HepG2 (cell line): ENCODE results near the gene GRB7. TPM values are rescaled to one million over a fixed set of nuclear protein-coding genes. Genes with fewer than 3 reads are reported as not detected.

ENCODE experiments used
- BHLHE40 ChIP-seq: IDR thresholded peaks from 2 replicates; pipeline ENCODE4 v1.6.1; 2011; ENCODE audit warnings: low read length, improper control_type of control experiment
- HCFC1 ChIP-seq: fragments of 150-350 bp; IDR thresholded peaks from 2 replicates; pipeline ENCODE4 v1.6.1; 2014; ENCODE audit warnings: low read depth, low read length
- RBAK ChIP-seq: sonication (generic); formaldehyde crosslinking; IDR thresholded peaks from 2 replicates; pipeline ENCODE4 v1.5.1; 2020; ENCODE audit warnings: mild to moderate bottlenecking, missing genetic modification reagents
- RXRA ChIP-seq: sonication (generic); formaldehyde crosslinking; IDR thresholded peaks from 2 replicates; pipeline ENCODE4 v1.5.1; 2020; ENCODE audit warnings: missing genetic modification reagents
- SMAD1 ChIP-seq: sonication (generic); formaldehyde crosslinking; IDR thresholded peaks from 2 replicates; pipeline ENCODE4 v1.4.0; 2020; ENCODE audit warnings: missing genetic modification reagents, low read depth, mild to moderate bottlenecking, borderline replicate concordance
- SMC3 ChIP-seq: IDR thresholded peaks from 2 replicates; pipeline ENCODE4 v1.6.1; 2011; ENCODE audit warnings: low read length, improper control_type of control experiment
- SOX13 ChIP-seq, 3 experiments: fragments of 450-650 bp in 1 of 3; sonication (generic) in 1 of 3; formaldehyde crosslinking in 1 of 3; IDR thresholded peaks in 2 of 3; conservative IDR thresholded peaks in 1 of 3; 2 replicates each; pipeline versions ENCODE4 v1.5.0 to v1.6.1; 2016 to 2020; ENCODE audit warnings: antibody characterized with exemption in 1 of 3, mild to moderate bottlenecking in 1 of 3, missing compliant biosample characterization in 1 of 3, missing genetic modification reagents in 1 of 3, moderate library complexity in 1 of 3
- THAP9 ChIP-seq: sonication (generic); formaldehyde crosslinking; IDR thresholded peaks from 2 replicates; pipeline ENCODE4; 2020; ENCODE audit warnings: missing genetic modification reagents, mild to moderate bottlenecking, borderline replicate concordance
- ZBTB1 ChIP-seq: sonication (generic); formaldehyde crosslinking; IDR thresholded peaks from 2 replicates; pipeline ENCODE4 v1.4.0; 2020; ENCODE audit warnings: missing genetic modification reagents, borderline replicate concordance
- ZBTB39 ChIP-seq: sonication (generic); formaldehyde crosslinking; IDR thresholded peaks from 2 replicates; pipeline ENCODE4 v1.5.0; 2020; ENCODE audit warnings: missing genetic modification reagents
- ZFAT ChIP-seq: sonication (generic); formaldehyde crosslinking; conservative IDR thresholded peaks from 2 replicates; pipeline ENCODE4 v1.8.1; 2023; ENCODE audit warnings: missing genetic modification reagents, inconsistent platforms
- ZFP91 ChIP-seq: sonication (generic); formaldehyde crosslinking; IDR thresholded peaks from 2 replicates; pipeline ENCODE4 v1.9.0; 2022; ENCODE audit warnings: missing genetic modification reagents, mild to moderate bottlenecking, borderline replicate concordance
- ZIK1 ChIP-seq: sonication (generic); formaldehyde crosslinking; IDR thresholded peaks from 2 replicates; pipeline ENCODE4 v1.5.0; 2020; ENCODE audit warnings: mild to moderate bottlenecking, low read depth, missing genetic modification reagents, borderline replicate concordance
- ZNF121 ChIP-seq: sonication (generic); formaldehyde crosslinking; IDR thresholded peaks from 2 replicates; pipeline ENCODE4 v1.5.0; 2020; ENCODE audit warnings: mild to moderate bottlenecking, missing genetic modification reagents
- ZNF263 ChIP-seq: sonication (generic); formaldehyde crosslinking; IDR thresholded peaks from 2 replicates; pipeline ENCODE4 v1.4.0; 2020; ENCODE audit warnings: missing genetic modification reagents
- ZNF484 ChIP-seq: sonication (generic); formaldehyde crosslinking; IDR thresholded peaks from 2 replicates; pipeline ENCODE4 v1.5.1; 2020; ENCODE audit warnings: mild to moderate bottlenecking, low read depth, missing genetic modification reagents, borderline replicate concordance
- ZNF629 ChIP-seq: sonication (generic); formaldehyde crosslinking; conservative IDR thresholded peaks from 2 replicates; pipeline ENCODE4 v1.5.0; 2020; ENCODE audit warnings: missing genetic modification reagents
- ZNF746 ChIP-seq: sonication (generic); formaldehyde crosslinking; IDR thresholded peaks from 2 replicates; pipeline ENCODE4 v1.8.0; 2022; ENCODE audit warnings: mild to moderate bottlenecking, missing genetic modification reagents
- ZNF772 ChIP-seq: sonication (generic); formaldehyde crosslinking; IDR thresholded peaks from 2 replicates; pipeline ENCODE4 v1.5.0; 2020; ENCODE audit warnings: mild to moderate bottlenecking, missing genetic modification reagents
- ZNF784 ChIP-seq: sonication (generic); formaldehyde crosslinking; IDR thresholded peaks from 2 replicates; pipeline ENCODE4 v1.5.1; 2020; ENCODE audit warnings: missing genetic modification reagents, mild to moderate bottlenecking, borderline replicate concordance
- ZSCAN21 ChIP-seq: sonication (generic); formaldehyde crosslinking; IDR thresholded peaks from 2 replicates; pipeline ENCODE4 v1.8.0; 2022; ENCODE audit warnings: mild to moderate bottlenecking, missing genetic modification reagents, moderate library complexity, borderline replicate concordance
- polyA plus RNA-seq, 8 experiments: library from polyadenylated mRNA; depleted of rRNA in 3 of 8; stranded (reverse) in 7 of 8; unstranded in 1 of 8; fragments of >200 nt; fragmentation: Illumina TruSeq in 4 of 8; extraction: Trizol in 4 of 8; gene quantifications; 2 replicates each; pipeline versions ENCODE4 v1.2.1 to v1.2.3, GENCODE V29; 2011 to 2016; ENCODE audit warnings: low read depth in 4 of 8, missing spikeins in 1 of 8, mixed read lengths in 1 of 8; ENCODE audit not compliant: insufficient read depth in 1 of 8
- total RNA-seq, 5 experiments: library from RNA; depleted of rRNA; stranded (reverse); fragments of >200 nt; fragmentation: Illumina TruSeq; extraction: Trizol; gene quantifications; 2 replicates each; pipeline ENCODE4 v1.2.3, GENCODE V29; 2016; ENCODE audit warnings: low read depth in 1 of 5

The GRB7 gene
- total and polyA plus RNA-seq, 2 of the 13 experiments (the other 11 are each of a cell fraction or from before 2014, with no cell fraction given), result 60.2 to 77.7 TPM

GRCh38 chr17:39755554-39756379 is 18.0 kb downstream of the GRB7 start (continued):
- no peak for TF ChIP-seq THAP9 (CRISPR knock-in tag)
- TF ChIP-seq ZNF746 (CRISPR knock-in tag), result no peak
- no peak for TF ChIP-seq ZBTB1 (CRISPR knock-in tag)
- peak; percentile 47; the same call in 1 of the 2 replicates for TF ChIP-seq BHLHE40
- peak; percentile 7; the same call in 1 of the 2 replicates for TF ChIP-seq RXRA (CRISPR knock-in tag)
- 0 out of 2 replicates have a peak, but pooled peaks have one; percentile 17 for TF ChIP-seq ZNF263 (CRISPR knock-in tag)
- no peak for TF ChIP-seq RBAK (CRISPR knock-in tag)
- no peak for TF ChIP-seq SMC3
- no peak for TF ChIP-seq ZNF484 (CRISPR knock-in tag)
- no peak for TF ChIP-seq ZFAT (CRISPR knock-in tag)
- TF ChIP-seq SOX13 (IDR thresholded peaks at IDR 0.05), result 0 out of 2 replicates have a peak, but pooled peaks have one; percentile 18
- no peak for TF ChIP-seq SOX13 (CRISPR knock-in tag; conservative IDR thresholded peaks at IDR 0.05 in 1 of 2, IDR thresholded peaks at IDR 0.05 in 1 of 2)
- no peak for TF ChIP-seq HCFC1
- TF ChIP-seq ZNF121 (CRISPR knock-in tag), result no peak
- no peak for TF ChIP-seq ZNF629
- 0 out of 2 replicates have a peak, but pooled peaks have one; percentile 10 for TF ChIP-seq ZFP91 (CRISPR knock-in tag)
- TF ChIP-seq ZBTB39, result peak; percentile 14; the same call in 1 of the 2 replicates
- TF ChIP-seq ZNF784 (CRISPR knock-in tag), result no peak
- 0 out of 2 replicates have a peak, but pooled peaks have one; percentile 30 for TF ChIP-seq ZNF772
- no peak for TF ChIP-seq SMAD1 (CRISPR knock-in tag)
- 0 out of 2 replicates have a peak, but pooled peaks have one; percentile 61 for TF ChIP-seq ZSCAN21 (CRISPR knock-in tag)
- TF ChIP-seq ZIK1, result no peak
